ENCODE measurements around the gene ASCC2.
A peak's percentile ranks its signal among the peaks of the same experiment; 100 is the strongest.
"Not testable (repeated sequence)": the region's sequence is repeated elsewhere in the genome, so short reads cannot be mapped to it uniquely, and the experiment has no call there.

ASCC2 gene

DNA sequence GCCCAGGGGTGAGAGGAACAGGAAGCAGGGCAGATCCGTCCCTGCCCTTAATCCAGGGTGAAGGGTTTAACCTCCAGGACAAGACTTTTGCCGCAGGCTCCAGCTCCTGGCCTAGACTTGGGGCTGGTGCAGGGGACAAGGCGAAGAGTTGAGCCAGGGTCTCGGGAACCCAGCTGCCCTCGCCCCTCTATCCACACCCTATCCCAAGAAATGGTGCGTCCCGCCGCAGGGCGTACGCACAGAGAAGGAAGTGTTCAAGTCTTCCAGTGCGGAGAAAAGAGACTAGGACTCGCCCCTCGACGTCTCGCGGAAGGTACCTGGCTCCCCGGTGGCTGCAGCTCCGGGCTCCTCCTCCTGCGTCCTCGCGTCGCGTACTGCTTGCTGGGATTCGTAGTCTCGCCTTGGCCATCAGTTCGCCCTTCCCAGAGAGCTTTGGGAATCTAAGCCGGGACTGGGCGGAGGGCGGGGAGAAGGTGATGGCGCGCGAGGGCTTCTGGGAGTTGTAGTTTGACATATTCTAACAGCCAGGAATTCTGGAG lies 71.4 kb downstream of the ASCC2 start, which contains the start of gene ZMAT5:
Gene ZMAT5 (minus strand): TSS at position 376 of the 539 bp plus-strand sequence. CDS start 18,463 bp downstream, outside the sequence.
- H3K27ac ChIP-seq: peak within 1 kb of the TSS; percentile 27 to 96 (median 92)
- H3K4me3 ChIP-seq: peak within 1 kb of the TSS; percentile 67 to 97 (median 84)

GRCh38 chr22:29765905-29766631 lies 72.0 kb downstream of the ASCC2 start:
- Histone ChIP-seq H3K4me3 (peak overlapping the region; percentile 60 to 97 (median 83)), H3K27ac (peak overlapping the region; percentile 27 to 96 (median 90))

- no peak overlapping the region for H3K4me3 ChIP-seq
- no peak overlapping the region for H3K27ac ChIP-seq
These were observed 75.8 kb downstream of the ASCC2 start for GRCh38 chr22:29762263-29762662.

- H3K4me3 ChIP-seq: no peak overlapping the region
- H3K27ac ChIP-seq: no peak overlapping the region
These were observed 79.1 kb downstream of the ASCC2 start for GRCh38 chr22:29758959-29759358.

DNA sequence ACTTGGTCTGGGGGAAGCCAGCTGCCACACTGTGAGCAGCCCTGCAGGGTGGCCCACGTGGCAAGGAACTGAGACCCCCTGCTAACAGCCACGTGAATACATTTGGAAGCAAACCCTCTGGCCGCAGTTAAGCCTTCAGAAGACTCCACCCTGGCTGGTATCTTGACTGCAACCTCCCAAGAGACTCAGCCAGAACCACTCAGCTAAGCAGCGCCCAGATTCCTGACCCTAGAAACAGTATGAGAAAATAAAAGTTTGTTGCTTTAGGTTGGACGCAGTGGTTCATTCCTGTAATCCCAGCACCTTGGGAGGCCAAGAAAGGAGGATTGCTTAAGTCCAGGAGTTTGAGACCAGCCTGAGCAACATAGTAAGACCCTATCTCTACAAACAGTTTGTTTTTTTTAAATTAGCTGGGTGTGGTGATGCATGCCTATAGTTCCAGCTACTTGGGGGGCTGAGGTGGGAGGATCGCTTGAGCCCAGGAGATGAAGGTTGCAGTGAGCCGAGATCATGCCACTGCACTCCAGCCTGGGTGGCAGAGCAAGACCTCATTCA lies 79.9 kb downstream of the ASCC2 start:
- no peak overlapping the region for H3K4me3 ChIP-seq
- H3K27ac ChIP-seq: no peak overlapping the region

- no peak overlapping the region for H3K4me3 ChIP-seq
- no peak overlapping the region for H3K27ac ChIP-seq
These were observed 81.0 kb downstream of the ASCC2 start for GRCh38 chr22:29757096-29757495.

DNA sequence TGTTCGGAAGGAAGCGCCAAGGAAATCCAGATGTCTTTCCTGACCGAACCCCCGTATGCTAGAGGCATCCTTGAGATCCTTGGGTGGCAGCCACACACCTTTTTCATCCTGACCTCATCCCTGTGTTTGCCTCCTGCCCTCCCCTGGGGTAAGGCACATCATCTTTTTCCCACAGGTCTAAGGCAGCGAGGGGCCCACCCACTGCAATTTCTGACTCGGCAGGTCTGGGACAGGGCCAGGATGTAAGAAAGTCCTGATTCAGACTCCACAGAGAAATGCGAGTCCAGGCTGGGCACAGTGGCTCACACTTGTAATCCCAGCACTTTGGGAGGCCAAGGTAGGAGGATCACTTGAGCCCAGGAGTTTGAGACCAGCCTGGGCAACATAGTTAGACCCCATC lies 81.7 kb downstream of the ASCC2 start:
- H3K4me3 ChIP-seq: no peak overlapping the region
- no peak overlapping the region for H3K27ac ChIP-seq

GRCh38 chr22:29755889-29756288 lies 82.2 kb downstream of the ASCC2 start:
- Histone ChIP-seq H3K27ac (no peak overlapping the region), H3K4me3 (no peak overlapping the region)

DNA sequence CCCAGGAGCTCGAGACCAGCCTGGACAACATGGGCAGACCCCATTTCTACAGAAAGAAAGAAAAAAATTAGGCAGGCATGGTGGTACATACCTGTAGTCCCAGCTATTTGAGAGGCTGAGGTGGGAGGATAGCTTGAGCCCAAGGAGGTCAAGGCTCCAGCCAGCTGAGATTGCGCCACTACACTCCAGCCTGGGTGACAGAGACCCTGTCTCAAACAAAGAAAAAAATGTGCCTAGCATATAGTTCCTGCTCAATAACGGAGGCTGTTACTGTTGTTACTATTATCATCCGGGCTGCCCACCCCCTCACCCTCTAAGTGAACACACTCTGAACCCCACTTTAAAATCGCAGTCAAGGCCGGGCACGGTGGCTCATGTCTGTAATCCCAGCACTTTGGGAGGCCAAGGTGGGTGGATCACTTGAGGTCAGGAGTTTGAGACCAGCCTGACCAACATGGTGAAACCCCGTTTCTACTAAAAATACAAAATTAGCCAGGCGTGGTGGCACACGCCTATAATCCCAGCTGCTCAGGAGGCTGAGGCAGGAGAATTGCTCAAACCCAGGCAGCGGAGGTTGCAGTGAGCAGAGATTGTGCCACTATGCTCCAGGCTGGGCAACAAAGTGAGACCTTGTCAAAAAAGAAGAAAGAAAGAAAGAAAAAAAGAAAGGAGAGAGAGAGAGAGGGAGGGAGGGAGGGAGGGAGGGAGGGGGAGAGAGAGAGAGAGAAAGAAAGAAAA lies 83.2 kb downstream of the ASCC2 start:
- H3K4me3 ChIP-seq, H3K27ac ChIP-seq: not testable (repeated sequence)

GRCh38 chr22:29753808-29754657 lies 84.0 kb downstream of the ASCC2 start:
- Histone ChIP-seq H3K27ac (no peak overlapping the region), H3K4me3 (no peak overlapping the region)

DNA sequence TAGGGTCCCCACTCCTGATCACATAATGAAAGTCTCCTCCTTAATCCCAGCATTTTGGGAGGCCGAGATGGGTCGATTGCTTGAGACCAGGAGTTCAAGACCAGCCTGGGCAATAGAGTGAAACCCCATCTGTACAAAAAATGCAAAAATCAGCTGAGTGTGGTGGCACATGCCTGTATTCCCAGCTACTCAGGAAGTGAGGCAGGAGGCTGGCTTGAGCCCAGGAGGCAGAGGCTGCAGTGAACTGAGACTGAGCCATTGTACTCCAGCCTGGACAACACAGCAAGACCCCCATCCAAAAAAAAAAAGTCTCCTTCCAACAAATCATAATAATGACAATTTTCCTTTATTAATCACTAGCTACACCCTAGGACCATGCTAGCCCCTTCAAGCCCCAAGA lies 86.4 kb downstream of the ASCC2 start:
- peak overlapping the region in 3 of 21 experiments; percentile 2 to 56 (median 47) for H3K27ac ChIP-seq
- H3K4me3 ChIP-seq: no peak overlapping the region

DNA sequence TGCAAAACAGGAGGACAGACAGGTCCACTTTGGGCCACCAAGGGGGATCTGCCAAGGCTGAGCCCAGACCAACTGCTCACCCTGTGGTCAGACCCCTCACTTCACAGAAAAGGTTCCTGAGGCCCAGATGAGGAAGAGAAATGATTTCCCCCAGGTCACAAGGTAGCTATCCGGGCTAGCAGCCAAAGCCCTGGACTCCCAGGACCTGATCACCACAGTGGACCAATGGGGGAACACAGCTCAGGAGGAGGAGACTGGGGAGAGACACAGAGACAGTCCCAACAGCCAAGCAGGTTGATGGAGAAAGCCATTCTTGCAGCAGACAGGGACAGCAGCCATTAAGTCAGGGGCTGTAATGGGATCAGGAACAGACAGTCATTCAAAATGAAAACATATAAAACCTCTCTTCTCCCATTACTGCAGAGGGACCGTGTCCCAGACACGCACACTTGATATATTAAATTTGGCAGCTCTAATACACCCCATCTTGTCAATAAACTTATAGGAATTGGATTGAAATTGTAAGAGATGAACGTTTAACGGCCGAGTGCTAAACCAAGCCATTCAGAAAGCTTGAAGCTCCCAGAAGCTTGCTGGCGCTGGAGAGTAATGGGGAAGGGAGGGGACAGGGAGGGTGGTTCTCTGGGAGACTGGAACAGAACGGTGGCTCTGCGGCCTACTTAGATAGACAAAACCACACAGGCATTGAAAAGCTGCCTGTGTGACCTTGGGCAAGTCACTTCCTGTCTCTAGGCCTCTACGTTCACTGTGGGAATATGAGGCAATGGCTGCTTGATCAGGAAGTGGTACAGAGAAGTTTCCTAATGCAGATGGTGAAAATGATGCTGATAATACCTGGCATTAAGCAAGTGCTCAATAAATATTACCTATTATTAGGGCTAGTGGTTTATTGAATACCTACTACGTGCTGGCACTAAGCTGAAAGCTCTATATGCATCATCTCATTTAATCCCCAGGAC lies 87.2 kb downstream of the ASCC2 start:
- Histone ChIP-seq H3K27ac (peak overlapping the region in 5 of 21 experiments; percentile 2 to 56 (median 18)), H3K4me3 (no peak overlapping the region)

GRCh38 chr22:29750029-29750428 lies 88.0 kb downstream of the ASCC2 start:
- H3K4me3 ChIP-seq: no peak overlapping the region
- peak overlapping the region in 2 of 21 experiments; percentile 7 to 18 for H3K27ac ChIP-seq

DNA sequence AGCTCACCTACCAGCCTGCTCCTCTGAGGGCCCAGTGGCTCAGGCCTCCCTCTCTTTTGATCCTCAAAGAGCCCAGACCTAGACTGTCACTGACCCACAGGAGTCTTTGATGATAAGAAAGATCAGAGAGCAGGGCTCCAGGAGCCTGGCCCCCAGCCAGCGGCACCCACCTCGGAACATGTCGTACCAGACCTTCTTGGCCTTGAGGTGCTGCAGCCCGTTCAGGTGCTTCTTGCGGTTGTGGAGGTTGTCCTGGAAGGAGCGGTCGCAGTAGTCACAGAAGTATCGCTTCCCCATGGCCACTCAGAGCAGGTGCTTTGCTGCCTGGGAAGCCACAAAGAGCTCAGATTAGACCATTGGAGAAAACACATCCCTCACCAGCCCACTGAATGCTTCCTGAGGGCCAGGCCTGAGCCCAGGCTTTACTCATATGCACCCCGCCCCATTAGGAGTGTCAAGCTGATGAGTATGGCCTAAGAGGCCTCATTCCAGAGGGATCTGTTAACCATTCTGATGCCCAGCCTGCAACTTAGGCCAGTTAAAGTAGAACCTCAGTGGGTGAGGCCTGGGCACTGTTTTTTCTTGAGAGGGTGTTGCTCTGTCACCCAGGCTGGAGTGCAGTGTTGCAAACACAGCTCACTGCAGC lies 89.7 kb downstream of the ASCC2 start:
- H3K27ac ChIP-seq: peak overlapping the region in 1 of 21 experiments; percentile 3
- H3K4me3 ChIP-seq: no peak overlapping the region

GRCh38 chr22:29747832-29748231 lies 90.2 kb downstream of the ASCC2 start:
- H3K27ac ChIP-seq: peak overlapping the region in 1 of 21 experiments; percentile 3
- no peak overlapping the region for H3K4me3 ChIP-seq

DNA sequence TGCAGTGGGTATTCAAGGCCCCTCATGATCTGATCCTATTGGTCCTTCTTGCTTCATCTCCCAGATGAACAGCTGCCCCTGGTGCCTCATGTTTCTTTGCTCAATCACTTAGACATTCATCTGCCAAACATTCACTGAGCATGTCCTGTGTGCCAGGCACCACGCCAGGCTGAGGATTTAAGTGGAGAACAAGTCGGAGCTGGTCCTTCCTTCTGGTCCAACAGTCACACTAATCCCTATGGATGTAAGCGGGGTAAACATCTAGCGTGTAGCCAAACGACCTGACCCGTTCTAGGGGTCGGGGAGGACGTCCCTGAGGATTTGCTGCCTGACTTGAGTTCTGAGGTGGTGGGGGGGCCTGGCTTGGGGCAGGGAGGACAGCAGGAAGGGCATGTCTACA lies 93.2 kb downstream of the ASCC2 start:
- no peak overlapping the region for H3K4me3 ChIP-seq
- H3K27ac ChIP-seq: no peak overlapping the region

GRCh38 chr22:29742326-29742725 lies 95.7 kb downstream of the ASCC2 start:
- no peak overlapping the region for H3K4me3 ChIP-seq
- no peak overlapping the region for H3K27ac ChIP-seq

DNA sequence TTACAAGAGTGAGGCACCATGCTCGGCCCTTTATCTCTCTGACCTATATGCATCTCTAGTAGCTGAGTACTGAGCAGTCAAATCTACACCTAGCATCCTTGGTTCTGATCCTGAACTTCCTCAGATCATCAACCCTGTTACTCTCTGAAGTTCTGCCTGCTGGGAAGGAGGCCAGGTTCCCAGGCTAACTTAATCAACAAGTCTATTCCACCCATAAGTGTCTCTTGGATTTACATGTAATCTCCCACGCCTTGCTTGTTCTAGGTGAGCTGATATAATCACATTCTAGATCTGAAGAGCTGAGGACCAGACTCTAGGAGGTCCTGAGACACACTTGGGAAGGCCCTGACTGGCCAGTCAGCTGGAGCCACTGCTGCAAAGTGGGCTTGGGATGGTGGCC lies 96.1 kb downstream of the ASCC2 start:
- Histone ChIP-seq H3K27ac (no peak overlapping the region), H3K4me3 (no peak overlapping the region)

Data from skin epidermis (tissue), 12 donors.